ENCODE data around the gene DIPK1B.

DIPK1B gene

DNA sequence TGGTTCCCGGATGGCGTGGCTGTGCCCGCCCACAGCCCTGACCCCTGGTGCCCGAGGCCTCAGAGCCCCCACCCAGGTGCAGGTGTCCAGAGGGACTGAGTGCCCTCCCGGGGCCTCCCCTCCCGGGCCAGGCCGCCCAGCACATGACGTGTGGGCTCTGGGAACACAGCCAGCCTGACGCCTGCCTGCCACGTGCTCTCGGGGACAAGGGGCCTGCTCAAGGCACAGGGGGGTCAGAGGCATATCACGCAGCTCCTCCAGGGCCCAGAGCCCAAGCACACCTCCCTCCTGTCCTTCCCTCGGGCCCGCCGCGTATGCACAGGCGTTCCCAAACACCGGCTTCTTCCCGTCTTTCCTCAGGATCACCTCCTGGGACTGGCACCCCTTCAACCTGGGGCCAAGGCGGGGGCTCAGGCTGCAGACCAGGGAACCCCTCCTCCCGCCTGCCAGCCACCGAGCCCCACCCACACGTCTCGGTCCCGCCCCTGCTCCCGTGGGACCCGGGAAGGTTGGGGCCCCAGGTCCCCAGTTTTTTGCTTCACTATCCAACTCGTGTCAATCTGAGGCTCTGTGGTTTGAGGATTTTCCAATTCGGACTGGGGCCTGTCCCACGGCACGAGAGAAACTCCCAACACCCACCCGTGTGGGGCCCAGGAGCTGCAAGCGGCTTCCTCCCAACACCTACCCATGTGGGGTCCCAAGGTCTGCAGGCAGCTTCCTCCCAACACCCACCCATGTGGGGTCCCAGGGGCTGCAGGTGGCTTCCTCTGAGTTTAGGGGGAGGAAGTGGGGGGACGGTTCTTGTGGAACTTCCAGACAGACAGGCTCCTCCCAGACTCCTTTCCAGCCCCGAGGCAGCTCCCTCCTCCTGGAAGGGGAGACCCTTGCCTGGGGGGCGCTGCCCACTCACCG lies 28.9 kb downstream of the DIPK1B start:
- DNase-seq (ENCODE audit: insufficient read length, low spot score): no peak
- TF ChIP-seq POU2F2 (IDR thresholded peaks at IDR 0.05; ENCODE audit: low read depth, low read length): no peak
- TF ChIP-seq POLR2A (IDR thresholded peaks at IDR 0.05; ENCODE audit: low read depth, low read length): no peak
- no peak for FAIRE-seq

DNA sequence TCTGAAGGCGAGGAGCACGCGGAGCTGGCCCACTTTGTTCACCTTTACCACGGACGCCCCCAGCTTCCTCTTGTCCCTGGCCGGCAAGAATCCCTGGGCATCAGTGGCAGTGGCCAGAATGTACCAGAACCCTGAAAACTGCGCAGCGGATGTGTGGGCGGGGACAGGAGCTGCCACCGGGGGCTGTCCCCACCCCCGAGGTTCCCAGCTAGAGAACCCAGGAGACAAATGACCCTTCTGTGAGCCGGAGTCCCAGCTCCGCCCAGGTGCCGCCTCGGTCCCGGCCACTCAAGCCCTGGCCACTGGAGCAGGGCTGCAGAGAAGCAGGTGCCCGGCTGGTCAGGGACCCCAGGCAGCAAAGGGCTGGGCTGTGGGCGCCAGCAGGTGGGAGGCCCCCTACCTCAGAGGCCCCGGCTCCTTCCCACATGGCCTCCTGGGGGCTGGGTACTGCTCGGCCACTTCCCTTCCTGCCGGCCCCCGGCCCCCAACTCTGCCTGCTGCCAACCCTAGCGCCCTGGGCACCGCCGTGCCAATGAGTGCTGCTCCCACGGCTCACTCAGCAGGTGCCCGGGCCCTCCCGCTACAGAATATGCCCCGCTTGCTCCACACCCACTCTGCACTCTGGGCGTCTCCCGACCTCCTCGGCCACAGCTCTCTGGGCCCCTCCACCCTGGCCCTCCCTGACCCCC lies 29.7 kb downstream of the DIPK1B start:
- FAIRE-seq (peak; percentile 41), DNase-seq (ENCODE audit: insufficient read length, low spot score) (no peak)
- TF ChIP-seq POLR2A (IDR thresholded peaks at IDR 0.05; ENCODE audit: low read depth, low read length): no peak
- TF ChIP-seq POU2F2 (IDR thresholded peaks at IDR 0.05; ENCODE audit: low read depth, low read length): no peak
- no peak for TF ChIP-seq PAX5 (IDR thresholded peaks at IDR 0.05; ENCODE audit: insufficient read depth, low read length, severe bottlenecking)
- no peak for TF ChIP-seq TAF1 (IDR thresholded peaks at IDR 0.05; ENCODE audit: low read depth, low read length)
- TF ChIP-seq SPI1 (IDR thresholded peaks at IDR 0.05; ENCODE audit: low read depth, low read length): no peak
- TF ChIP-seq POLR2AphosphoS5 (IDR thresholded peaks at IDR 0.05; ENCODE audit: low read depth, low read length): no peak

DNA sequence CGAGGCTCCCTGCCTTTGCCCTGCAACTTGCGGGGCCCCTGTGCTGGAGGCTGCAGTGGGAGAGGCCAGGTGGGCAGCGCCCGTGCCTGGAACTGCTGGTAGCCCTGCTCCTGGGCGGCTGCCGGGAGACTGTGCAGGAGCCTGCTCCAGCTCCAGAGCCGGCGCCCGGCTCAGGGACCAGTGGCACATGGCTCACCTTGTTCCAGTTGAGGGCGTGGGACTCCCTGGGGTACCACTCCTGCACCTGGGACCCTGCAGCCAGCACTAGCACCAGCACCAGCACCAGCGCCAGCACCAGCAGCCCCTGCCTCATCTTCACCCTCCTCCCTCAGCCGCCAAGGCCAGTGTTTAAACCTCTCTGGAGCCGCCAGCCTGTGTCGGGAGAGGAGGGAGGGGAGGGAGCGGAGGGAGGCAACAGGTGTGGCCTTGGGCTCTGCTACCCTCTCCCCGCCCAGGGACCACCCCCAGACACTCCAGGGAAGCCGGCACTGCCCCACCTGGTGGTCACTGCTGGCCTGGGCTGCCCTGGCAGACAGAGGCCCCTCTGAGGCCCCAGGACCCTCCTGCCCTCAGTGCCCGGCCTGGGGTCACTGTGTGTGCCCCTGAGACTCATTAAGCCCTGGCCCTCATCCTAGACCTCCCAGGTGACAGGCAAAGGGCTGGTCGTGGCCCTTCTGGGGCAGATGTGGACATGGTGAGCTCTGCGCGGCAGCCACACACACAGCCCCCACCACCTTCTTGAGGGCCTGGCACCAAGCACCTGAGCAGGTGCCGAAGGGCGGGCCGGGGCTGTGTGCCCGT lies 30.4 kb downstream of the DIPK1B start, which contains the start of gene LCN10:
TSS of gene LCN10 (minus strand) at position 350 of the 801 bp plus-strand sequence. CDS start at position 313, 37 bp downstream.
- DNase-seq (ENCODE audit: insufficient read length, low spot score) (no peak), FAIRE-seq (no peak)
- no peak for TF ChIP-seq POLR2AphosphoS5 (IDR thresholded peaks at IDR 0.05; ENCODE audit: low read depth, low read length)

DNA sequence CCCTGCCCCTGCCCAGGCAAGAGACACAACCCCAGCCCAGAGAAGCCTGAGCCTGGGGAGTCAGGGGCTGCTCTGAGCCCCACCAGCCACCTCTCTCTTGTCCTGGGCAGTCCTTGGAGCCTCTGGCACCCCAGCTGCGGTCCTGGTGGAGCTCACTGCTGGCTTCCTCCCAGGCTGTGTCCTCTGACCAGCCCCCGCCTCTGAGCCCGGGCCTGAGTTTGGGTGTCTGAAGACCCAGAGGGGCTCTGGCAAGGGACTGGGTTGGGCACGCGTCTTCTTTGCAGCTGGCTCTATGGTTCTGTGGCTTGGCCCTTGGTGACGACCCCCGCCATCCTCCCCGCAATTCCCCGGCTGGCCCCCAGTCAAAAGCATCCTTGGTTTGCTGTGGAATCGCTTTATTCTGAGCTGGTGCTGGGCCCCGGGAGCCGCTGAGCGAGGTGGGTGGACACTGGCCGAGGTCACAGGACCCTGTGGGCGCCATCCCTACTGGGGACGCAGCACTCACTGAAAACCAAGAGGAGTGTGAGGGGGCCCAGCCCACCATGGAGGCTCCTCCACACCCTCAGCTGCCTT lies 31.4 kb downstream of the DIPK1B start:
- no peak for TF ChIP-seq SPI1 (IDR thresholded peaks at IDR 0.05; ENCODE audit: low read depth, low read length)
- TF ChIP-seq POLR2A (IDR thresholded peaks at IDR 0.05; ENCODE audit: low read depth, low read length): no peak
- TF ChIP-seq POU2F2 (IDR thresholded peaks at IDR 0.05; ENCODE audit: low read depth, low read length): no peak
- no peak for TF ChIP-seq TAF1 (IDR thresholded peaks at IDR 0.05; ENCODE audit: low read depth, low read length)
- no peak for TF ChIP-seq POLR2AphosphoS5 (IDR thresholded peaks at IDR 0.05; ENCODE audit: low read depth, low read length)
- TF ChIP-seq PAX5 (IDR thresholded peaks at IDR 0.05; ENCODE audit: insufficient read depth, low read length, severe bottlenecking): no peak
- FAIRE-seq (no peak), DNase-seq (ENCODE audit: insufficient read length, low spot score) (no peak)

DNA sequence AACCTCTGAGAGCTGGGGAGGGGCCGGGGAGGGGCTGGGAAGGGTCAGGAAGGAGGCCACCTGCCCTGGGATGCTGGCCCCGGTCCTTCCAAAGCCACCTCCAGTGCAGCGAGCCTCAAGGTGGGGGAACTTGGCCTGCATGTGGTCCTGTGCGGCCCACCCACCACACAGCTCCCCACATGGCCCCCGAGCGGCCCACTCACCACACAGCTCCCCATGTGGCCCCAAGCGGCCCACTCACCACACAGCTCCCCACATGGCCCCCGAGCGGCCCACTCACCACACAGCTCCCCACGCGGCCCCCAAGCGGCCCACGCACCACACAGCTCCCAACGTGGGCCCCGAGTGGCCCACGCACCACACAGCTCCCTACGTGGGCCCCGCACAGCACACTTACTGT lies 32.4 kb downstream of the DIPK1B start:
- TF ChIP-seq POU2F2 (IDR thresholded peaks at IDR 0.05; ENCODE audit: low read depth, low read length) (no peak), PAX5 (IDR thresholded peaks at IDR 0.05; ENCODE audit: insufficient read depth, low read length, severe bottlenecking) (no peak)
- FAIRE-seq: no peak
- DNase-seq (ENCODE audit: insufficient read length, low spot score): no peak

DNA sequence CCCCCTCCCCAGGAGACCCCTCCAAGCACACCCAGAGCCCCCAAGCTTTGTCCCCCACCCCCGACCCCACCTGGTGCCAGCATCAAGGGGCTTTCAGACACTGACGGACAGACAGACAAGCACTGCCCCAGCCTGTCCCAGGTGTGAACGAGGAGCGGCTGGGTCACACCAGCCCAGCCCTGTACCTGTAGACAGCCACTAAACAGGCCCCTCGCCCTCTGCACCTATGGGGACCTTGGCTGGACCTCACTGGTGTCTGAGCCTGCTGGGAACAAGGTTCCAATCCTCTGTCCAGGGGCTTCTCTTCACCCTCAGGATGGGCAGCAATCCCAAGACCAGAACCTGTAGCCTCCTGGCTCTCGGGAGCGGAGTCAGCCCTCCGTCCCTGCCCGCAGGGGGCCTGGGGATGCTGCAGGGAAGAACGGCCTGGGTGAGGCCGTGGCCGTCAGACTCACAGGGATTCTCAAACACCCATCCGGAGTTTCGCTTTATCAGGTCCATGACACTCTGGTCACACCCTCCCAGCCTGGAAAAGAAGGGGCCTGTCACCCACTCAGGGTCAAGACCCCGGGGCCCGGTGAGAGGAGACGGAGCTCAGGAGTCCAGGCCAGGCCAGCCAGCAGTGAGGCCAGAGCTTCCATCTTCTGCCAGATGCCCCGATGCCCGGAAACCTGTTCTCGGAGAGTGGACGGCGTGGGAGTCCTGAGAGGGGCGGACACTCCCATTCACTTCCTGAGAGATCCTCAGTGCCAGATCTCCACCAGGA lies 33.2 kb downstream of the DIPK1B start:
- no peak for FAIRE-seq

DNA sequence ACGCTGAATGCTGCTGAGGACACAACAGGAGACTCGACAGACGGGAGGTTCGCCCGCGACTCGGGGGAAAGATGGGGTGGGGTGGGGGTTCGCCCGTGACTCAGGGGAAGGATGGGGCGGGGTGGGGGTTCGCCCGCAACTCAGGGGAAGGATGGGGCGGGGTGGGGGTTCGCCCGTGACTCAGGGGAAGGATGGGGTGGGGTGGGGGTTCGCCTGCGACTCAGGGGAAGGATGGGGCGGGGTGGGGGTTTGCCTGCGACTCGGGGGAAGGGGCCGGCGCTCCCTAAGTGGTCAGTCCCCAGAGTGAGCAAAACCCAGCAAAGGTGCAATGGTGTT lies 33.8 kb downstream of the DIPK1B start:
- TF ChIP-seq SPI1 (IDR thresholded peaks at IDR 0.05; ENCODE audit: low read depth, low read length) (no peak), PAX5 (IDR thresholded peaks at IDR 0.05; ENCODE audit: insufficient read depth, low read length, severe bottlenecking) (no peak), POLR2AphosphoS5 (IDR thresholded peaks at IDR 0.05; ENCODE audit: low read depth, low read length) (no peak), TAF1 (IDR thresholded peaks at IDR 0.05; ENCODE audit: low read depth, low read length) (no peak), POLR2A (IDR thresholded peaks at IDR 0.05; ENCODE audit: low read depth, low read length) (no peak), POU2F2 (IDR thresholded peaks at IDR 0.05; ENCODE audit: low read depth, low read length) (no peak)
- DNase-seq (ENCODE audit: insufficient read length, low spot score) (no peak), FAIRE-seq (no peak)

More for the DNA sequence above, 33.2 kb downstream of the DIPK1B start:
- no peak for DNase-seq (ENCODE audit: insufficient read length, low spot score)
- TF ChIP-seq POLR2AphosphoS5 (IDR thresholded peaks at IDR 0.05; ENCODE audit: low read depth, low read length) (no peak), TAF1 (IDR thresholded peaks at IDR 0.05; ENCODE audit: low read depth, low read length) (no peak), PAX5 (IDR thresholded peaks at IDR 0.05; ENCODE audit: insufficient read depth, low read length, severe bottlenecking) (no peak), SPI1 (IDR thresholded peaks at IDR 0.05; ENCODE audit: low read depth, low read length) (no peak), POLR2A (IDR thresholded peaks at IDR 0.05; ENCODE audit: low read depth, low read length) (no peak), POU2F2 (IDR thresholded peaks at IDR 0.05; ENCODE audit: low read depth, low read length) (no peak)

DNA sequence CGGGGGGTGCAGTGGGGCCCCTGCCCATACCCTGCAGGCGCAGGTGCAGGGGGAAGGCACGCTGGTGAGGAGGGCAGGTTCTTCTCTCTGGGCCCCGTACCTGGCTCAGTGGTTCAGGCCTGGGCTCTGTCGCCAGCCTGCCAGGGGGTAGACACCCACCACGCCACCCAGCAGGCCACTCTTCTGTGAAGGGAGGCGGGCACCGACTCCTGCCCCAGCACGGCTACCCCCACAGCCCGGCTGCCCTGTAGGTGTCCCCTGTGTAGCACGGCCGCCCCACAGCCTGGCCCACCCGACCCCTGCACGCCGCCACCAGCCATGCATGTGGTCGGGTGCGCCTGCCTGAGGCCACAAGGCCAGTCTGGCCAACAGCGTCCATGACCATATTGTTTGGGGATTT lies 34.2 kb downstream of the DIPK1B start:
- no peak for FAIRE-seq

More for the DNA sequence above, 34.2 kb downstream of the DIPK1B start:
- DNase-seq (ENCODE audit: insufficient read length, low spot score): no peak
- TF ChIP-seq POLR2AphosphoS5 (IDR thresholded peaks at IDR 0.05; ENCODE audit: low read depth, low read length) (no peak), POLR2A (IDR thresholded peaks at IDR 0.05; ENCODE audit: low read depth, low read length) (no peak), POU2F2 (IDR thresholded peaks at IDR 0.05; ENCODE audit: low read depth, low read length) (no peak), SPI1 (IDR thresholded peaks at IDR 0.05; ENCODE audit: low read depth, low read length) (no peak), PAX5 (IDR thresholded peaks at IDR 0.05; ENCODE audit: insufficient read depth, low read length, severe bottlenecking) (no peak), TAF1 (IDR thresholded peaks at IDR 0.05; ENCODE audit: low read depth, low read length) (no peak)

All from GM12891 (cell line).